Measurements from ENCODE around the gene CCR3. TPM values are rescaled to one million over a fixed set of nuclear protein-coding genes. Genes with fewer than 3 reads are reported as not detected.

Gene CCR3
- total and polyA plus RNA-seq, 8 donors = 0.22 TPM; not detected in 7

GRCh38 chr3:46278816-46279672 lies 36.8 kb downstream of the CCR3 start:
- Histone ChIP-seq H3K4me1 (no peaks in the 10 kb centered on the region), H3K27ac (no peak overlapping the region), H3K4me3 (no peak overlapping the region), H3K36me3 (no peaks in the 10 kb centered on the region), H3K9me3 (no peaks in the 10 kb centered on the region), H3K27me3 (no peaks in the 10 kb centered on the region)
- WGBS, 2 donors = 91 to 92% methylated on average over 3 of the region's 3 CpGs
- intact Hi-C loops (cut with DNase I) = no loop called here
- no peak for ATAC-seq
- no peak for TF ChIP-seq CTCF (IDR thresholded peaks at IDR 0.05)
- no peak for FAIRE-seq
- DNase-seq = no peak

GRCh38 chr3:46280105-46280797 lies 38.0 kb downstream of the CCR3 start:
- intact Hi-C loops (cut with DNase I) = no loop called here
- no peak overlapping the region for H3K27ac ChIP-seq
- 87 to 94% methylated on average over 5 of the region's 5 CpGs for WGBS, 2 donors
- H3K9me3 ChIP-seq = no peaks in the 10 kb centered on the region
- no peak for TF ChIP-seq CTCF (IDR thresholded peaks at IDR 0.05)
- no peak overlapping the region for H3K4me3 ChIP-seq
- ATAC-seq (no peak), FAIRE-seq (no peak), DNase-seq (no peak)
- H3K27me3 ChIP-seq = no peaks in the 10 kb centered on the region
- H3K36me3 ChIP-seq = no peaks in the 10 kb centered on the region
- H3K4me1 ChIP-seq = no peaks in the 10 kb centered on the region

- H3K9me3 ChIP-seq = no peaks in the 10 kb centered on the region
- DNase-seq (no peak), FAIRE-seq (no peak), ATAC-seq (no peak)
- intact Hi-C loops (cut with DNase I) = no loop called here
- WGBS, 2 donors = 88 to 94% methylated on average over 1 of the region's 1 CpG
- no peak overlapping the region for H3K4me3 ChIP-seq
- H3K27me3 ChIP-seq = no peaks in the 10 kb centered on the region
- H3K36me3 ChIP-seq = no peaks in the 10 kb centered on the region
- TF ChIP-seq CTCF (IDR thresholded peaks at IDR 0.05) = no peak
- no peaks in the 10 kb centered on the region for H3K4me1 ChIP-seq
- H3K27ac ChIP-seq = no peak overlapping the region
These were observed 39.3 kb downstream of the CCR3 start for GRCh38 chr3:46281551-46281950.

- no peak for FAIRE-seq
- H3K27ac ChIP-seq = no peak overlapping the region
- H3K9me3 ChIP-seq = no peaks in the 10 kb centered on the region
- intact Hi-C loops (cut with DNase I) = no loop called here
- no peaks in the 10 kb centered on the region for H3K4me1 ChIP-seq
- DNase-seq = no peak
- no peak for ATAC-seq
- TF ChIP-seq CTCF (IDR thresholded peaks at IDR 0.05) = no peak
- H3K4me3 ChIP-seq = no peak overlapping the region
- H3K27me3 ChIP-seq = no peaks in the 10 kb centered on the region
- no peaks in the 10 kb centered on the region for H3K36me3 ChIP-seq
- WGBS, 2 donors = 43 to 55% methylated on average over 4 of the region's 4 CpGs
These were observed 39.8 kb downstream of the CCR3 start for GRCh38 chr3:46282041-46282440.

GRCh38 chr3:46282696-46283095 lies 40.4 kb downstream of the CCR3 start:
- ATAC-seq = no peak
- no peak for FAIRE-seq
- intact Hi-C loops (cut with DNase I) = no loop called here
- no peaks in the 10 kb centered on the region for H3K36me3 ChIP-seq
- H3K4me1 ChIP-seq = no peaks in the 10 kb centered on the region
- no peaks in the 10 kb centered on the region for H3K27me3 ChIP-seq
- 71 to 80% methylated on average over 2 of the region's 2 CpGs for WGBS, 2 donors
- no peak for TF ChIP-seq CTCF (IDR thresholded peaks at IDR 0.05)
- H3K9me3 ChIP-seq = no peaks in the 10 kb centered on the region
- H3K4me3 ChIP-seq = no peak overlapping the region
- no peak overlapping the region for H3K27ac ChIP-seq
- no peak for DNase-seq

All from pancreas (tissue), 10 donors.